H7 (cell line): ENCODE results near the gene NOP10. TPM values are rescaled to one million over a fixed set of nuclear protein-coding genes. Genes with fewer than 3 reads are reported as not detected.
A peak's percentile ranks its signal among the peaks of the same experiment; 100 is the strongest.
"Not testable (repeated sequence)": the region's sequence is repeated elsewhere in the genome, so short reads cannot be mapped to it uniquely, and the experiment has no call there.

Experiments
- DNase-seq: peaks from one replicate; pipeline ENCODE4 v3.0.0; 2012
- H3K27me3 ChIP-seq: 2 replicates; pipeline ENCODE4 v1.6.0; 2011; ENCODE audit warnings: mild to moderate bottlenecking, low read length; ENCODE audit not compliant: control insufficient read depth, insufficient read depth
- H3K36me3 ChIP-seq: replicated peaks from 2 replicates; pipeline ENCODE4 v1.5.1; 2011; ENCODE audit warnings: low read length; ENCODE audit not compliant: control insufficient read depth, insufficient read depth
- H3K4me3 ChIP-seq: 2 replicates; pipeline ENCODE4 v1.5.1; 2011; ENCODE audit warnings: low read depth, mild to moderate bottlenecking, control low read depth, low read length, moderate library complexity; ENCODE audit not compliant: insufficient read depth
- total RNA-seq: library from RNA; depleted of rRNA; stranded (reverse); fragments of >200 nt; shearing (Covaris generic); gene quantifications from 2 replicates; pipeline ENCODE4 v1.2.3, GENCODE V29; 2014

NOP10 gene
- total RNA-seq, 1 experiment from 2014 or later: 339 TPM

GRCh38 chr15:34365091-34365825 is 22.3 kb upstream of the NOP10 start:
- H3K4me3 ChIP-seq: 0 out of 2 replicates have a peak overlapping the region, but pooled peaks have one; percentile 81
- peak; percentile 65 for DNase-seq
- H3K36me3 ChIP-seq: peaks cover 16% of the 10 kb centered on the region
- H3K27me3 ChIP-seq: no peaks in the 10 kb centered on the region

DNA sequence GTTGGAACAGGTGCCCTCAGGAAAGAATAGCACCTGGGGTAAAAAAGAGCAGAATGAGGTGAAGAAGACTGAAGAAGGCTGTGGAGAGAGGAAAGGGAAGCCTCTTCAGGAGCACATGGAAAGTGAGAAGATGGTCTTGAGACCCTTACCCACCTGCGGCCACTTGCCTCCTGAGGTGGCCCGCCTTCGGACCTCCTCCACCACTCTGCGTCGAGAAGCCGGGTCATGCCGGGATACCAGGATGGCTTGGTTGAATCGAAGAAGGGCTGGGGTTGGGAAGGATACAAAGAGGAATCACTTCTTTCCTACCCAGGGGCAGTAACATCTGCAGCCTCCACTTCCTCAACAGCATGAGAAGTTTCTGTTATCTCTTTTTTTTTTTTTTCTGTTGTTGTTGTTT is 21.1 kb upstream of the NOP10 start:
- H3K36me3 ChIP-seq: peaks cover 23% of the 10 kb centered on the region
- no peak for DNase-seq
- no peaks in the 10 kb centered on the region for H3K27me3 ChIP-seq
- H3K4me3 ChIP-seq: no peak overlapping the region

GRCh38 chr15:34362047-34362773 is 19.3 kb upstream of the NOP10 start:
- DNase-seq: no peak
- no peak overlapping the region for H3K4me3 ChIP-seq
- peaks cover 28% of the 10 kb centered on the region for H3K36me3 ChIP-seq
- no peaks in the 10 kb centered on the region for H3K27me3 ChIP-seq

GRCh38 chr15:34361278-34361677 is 18.3 kb upstream of the NOP10 start:
- H3K36me3 ChIP-seq: peaks cover 30% of the 10 kb centered on the region
- H3K27me3 ChIP-seq: no peaks in the 10 kb centered on the region
- H3K4me3 ChIP-seq: no peak overlapping the region
- no peak for DNase-seq

- Histone ChIP-seq H3K27me3 (no peaks in the 10 kb centered on the region), H3K4me3 (no peak overlapping the region), H3K36me3 (peaks cover 30% of the 10 kb centered on the region)
- DNase-seq: peak; percentile 65
These were observed 17.4 kb upstream of the NOP10 start for GRCh38 chr15:34360298-34360697.

GRCh38 chr15:34359416-34359815 is 16.5 kb upstream of the NOP10 start:
- no peaks in the 10 kb centered on the region for H3K27me3 ChIP-seq
- H3K4me3 ChIP-seq: no peak overlapping the region
- peaks cover 33% of the 10 kb centered on the region for H3K36me3 ChIP-seq
- DNase-seq: no peak

DNA sequence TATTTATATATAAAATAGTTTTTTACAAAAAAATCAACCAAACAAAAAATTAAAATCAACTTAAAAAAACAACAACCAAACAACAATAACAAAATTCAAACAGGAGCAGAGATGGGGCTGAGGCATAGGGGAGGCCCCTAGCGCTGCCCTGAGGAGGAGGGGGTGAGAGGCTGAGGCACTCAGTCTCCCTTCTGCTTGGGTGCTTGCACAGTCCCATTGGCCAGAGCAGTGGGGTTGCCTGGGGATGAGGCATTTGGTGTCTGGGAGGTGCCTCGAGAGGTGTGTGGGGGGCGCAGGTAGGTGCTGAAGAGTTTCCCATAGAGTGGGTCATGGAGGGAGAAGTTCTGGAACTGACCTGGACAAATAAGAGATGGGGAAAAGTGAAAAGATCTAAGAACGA is 16.0 kb upstream of the NOP10 start:
- no peak for DNase-seq
- H3K4me3 ChIP-seq: no peak overlapping the region

DNA sequence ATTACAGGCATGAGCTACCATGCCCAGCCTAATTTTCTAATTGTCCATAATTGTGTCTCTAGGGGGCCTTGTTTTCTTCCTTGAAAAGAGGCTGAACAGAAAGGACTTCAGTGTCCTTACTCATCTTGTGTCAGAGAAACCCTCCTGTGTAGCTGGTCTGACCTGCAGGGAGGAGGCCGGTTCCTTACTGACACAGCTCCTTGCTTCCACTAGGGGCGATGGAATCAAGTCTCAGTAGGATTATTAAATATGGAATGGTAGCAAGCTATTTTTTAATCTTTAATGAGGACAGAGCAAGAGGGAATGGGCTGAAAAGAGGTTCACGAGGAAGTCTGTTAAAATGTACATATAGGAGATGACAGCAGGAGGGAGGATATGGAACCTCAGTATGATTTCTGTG is 15.4 kb upstream of the NOP10 start:
- DNase-seq: peak; percentile 65
- peaks cover 30% of the 10 kb centered on the region for H3K36me3 ChIP-seq
- H3K27me3 ChIP-seq: no peaks in the 10 kb centered on the region
- no peak overlapping the region for H3K4me3 ChIP-seq

More for the DNA sequence above, 16.0 kb upstream of the NOP10 start:
- Histone ChIP-seq H3K27me3 (no peaks in the 10 kb centered on the region), H3K36me3 (peaks cover 33% of the 10 kb centered on the region)

GRCh38 chr15:34357653-34358052 is 14.7 kb upstream of the NOP10 start:
- DNase-seq: no peak
- Histone ChIP-seq H3K4me3 (no peak overlapping the region), H3K27me3 (no peaks in the 10 kb centered on the region), H3K36me3 (peaks cover 26% of the 10 kb centered on the region)

- no peaks in the 10 kb centered on the region for H3K27me3 ChIP-seq
- DNase-seq: no peak
- peaks cover 17% of the 10 kb centered on the region for H3K36me3 ChIP-seq
These were observed 12.3 kb upstream of the NOP10 start for GRCh38 chr15:34355241-34355640.

GRCh38 chr15:34354286-34354685 is 11.3 kb upstream of the NOP10 start:
- DNase-seq: no peak
- Histone ChIP-seq H3K27me3 (no peaks in the 10 kb centered on the region), H3K36me3 (peaks cover 12% of the 10 kb centered on the region), H3K4me3 (no peak overlapping the region)

More at GRCh38 chr15:34355241-34355640, 12.3 kb upstream of the NOP10 start:
- H3K4me3 ChIP-seq: no peak overlapping the region

DNA sequence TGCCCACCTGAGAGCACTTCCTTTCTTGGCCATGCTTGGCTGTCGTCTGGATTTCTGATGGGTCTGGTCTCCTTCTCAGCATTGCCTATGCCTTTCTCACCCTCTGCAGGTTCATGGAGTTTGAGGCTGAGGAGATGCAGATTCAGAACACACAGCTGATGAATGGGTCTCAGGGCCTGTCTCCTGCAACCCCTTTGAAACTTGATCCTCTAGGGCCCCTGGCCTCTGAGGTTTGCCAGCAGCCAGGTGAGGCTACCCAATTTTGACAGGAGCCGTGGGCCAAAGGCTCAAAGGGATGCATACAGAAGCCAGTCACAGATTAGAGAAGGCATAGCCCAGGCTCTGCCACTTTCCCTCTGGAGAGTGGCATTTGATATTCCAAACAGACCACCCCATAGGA is 10.7 kb upstream of the NOP10 start:
- Histone ChIP-seq H3K27me3 (no peaks in the 10 kb centered on the region), H3K36me3 (peaks cover 10% of the 10 kb centered on the region), H3K4me3 (no peak overlapping the region)
- peak; percentile 51 for DNase-seq

DNA sequence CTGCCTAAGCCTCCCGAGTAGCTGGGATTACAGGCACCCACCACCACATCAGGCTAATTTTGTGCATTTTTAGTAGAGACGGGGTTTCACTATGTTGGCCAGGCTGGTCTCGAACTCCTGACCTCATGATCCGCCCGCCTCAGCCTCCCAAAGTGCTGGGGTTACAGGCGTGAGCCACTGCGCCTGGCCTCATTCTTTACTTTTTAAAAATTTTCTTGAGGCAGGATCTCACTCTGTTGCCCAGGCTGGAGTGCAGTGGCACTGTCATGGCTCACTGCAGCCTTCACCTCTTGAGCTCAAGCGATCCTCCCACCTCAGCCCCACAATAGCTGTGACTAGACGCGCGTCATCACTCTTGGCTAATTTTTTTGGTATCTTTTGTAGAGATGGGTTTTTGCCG is 10.1 kb upstream of the NOP10 start:
- H3K36me3 ChIP-seq, H3K4me3 ChIP-seq, DNase-seq, H3K27me3 ChIP-seq: not testable (repeated sequence)

GRCh38 chr15:34349769-34350168 is 6.8 kb upstream of the NOP10 start:
- no peak overlapping the region for H3K4me3 ChIP-seq
- 0 out of 2 replicates have a peak, but pooled peaks cover 1% of the 10 kb centered on the region for H3K36me3 ChIP-seq
- DNase-seq: no peak
- no peaks in the 10 kb centered on the region for H3K27me3 ChIP-seq

DNA sequence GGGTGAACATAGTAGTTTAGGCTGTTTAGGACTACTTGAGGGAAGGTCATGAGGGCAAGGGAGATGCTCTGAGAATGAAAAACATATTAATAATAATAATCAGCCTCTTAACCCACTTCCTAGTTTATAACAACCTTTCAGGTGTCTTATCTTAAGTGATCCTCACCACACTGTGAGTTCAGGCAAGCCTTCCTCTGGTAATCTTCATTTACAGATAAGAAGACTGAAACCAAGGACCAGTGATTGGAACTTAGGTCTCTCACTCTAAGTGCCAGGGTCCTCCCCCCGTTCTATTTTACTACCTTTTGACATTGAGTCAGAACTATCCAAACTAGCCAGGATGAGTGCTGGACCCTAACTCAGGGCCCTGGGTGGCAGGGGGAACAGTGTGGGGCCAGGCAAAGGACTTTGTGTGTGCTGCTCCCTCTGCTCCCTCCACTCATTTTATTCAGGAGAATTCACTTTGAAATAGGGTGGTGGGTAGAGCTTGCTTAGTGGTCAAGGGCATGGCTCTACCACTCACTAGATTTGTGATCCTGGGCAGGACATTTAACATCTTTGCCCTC is 5.9 kb upstream of the NOP10 start:
- no peak for DNase-seq
- Histone ChIP-seq H3K27me3 (no peaks in the 10 kb centered on the region), H3K4me3 (no peak overlapping the region), H3K36me3 (no peaks in the 10 kb centered on the region)
